Upper lobe of left lung (tissue), 6 donors: Measurements from ENCODE around the gene FAM118B. TPM values are rescaled to one million over a fixed set of nuclear protein-coding genes. Genes with fewer than 3 reads are reported as not detected.

Source experiments
- ATAC-seq, 2 donors: fragments of 200-7000 bp; cut with Tn5 transposase; one replicate each; pipeline ENCODE4 v1.9.1; 2022; ENCODE audit warnings: mild to moderate bottlenecking in 2 of 2, moderate library complexity in 2 of 2; ENCODE audit not compliant: low FRiP score in 2 of 2
- DNase-seq, 2 donors: peaks; one replicate each; pipeline ENCODE4 v3.0.0-alpha.2; 2019 to 2020
- H3K27ac ChIP-seq, 4 donors: fragments of 200-600 bp; sonication (generic); one replicate each; pipeline ENCODE4 v1.5.1; 2016 to 2019
- H3K27me3 ChIP-seq, 4 donors: fragments of 200-600 bp; sonication (generic); one replicate each; pipeline ENCODE4 v1.5.1; 2017 to 2019
- H3K36me3 ChIP-seq, 4 donors: fragments of 200-600 bp; sonication (generic); one replicate each; pipeline ENCODE4 v1.5.1; 2016 to 2019
- H3K4me1 ChIP-seq, 4 donors: fragments of 200-600 bp; sonication (generic); one replicate each; pipeline ENCODE4 v1.5.1; 2018 to 2019
- H3K4me3 ChIP-seq, 4 donors: fragments of 200-600 bp; sonication (generic); one replicate each; pipeline ENCODE4 v1.5.1; 2017 to 2019; ENCODE audit warnings: mild to moderate bottlenecking in 2 of 4, moderate library complexity in 1 of 4
- H3K9me3 ChIP-seq, 4 donors: fragments of 200-600 bp; sonication (generic); one replicate each; pipeline ENCODE4 v1.5.1; 2018 to 2019
- CTCF ChIP-seq, 6 experiments: fragments of 450-650 bp in 4 of 6; fragments of 200-600 bp in 2 of 6; sonication (generic) in 2 of 6; IDR thresholded peaks; one replicate each; pipeline ENCODE4 v1.5.1; 2016 to 2019; ENCODE audit warnings: antibody characterized with exemption in 6 of 6
- EP300 ChIP-seq, 4 donors: sonication (generic); formaldehyde crosslinking; IDR thresholded peaks; one replicate each; pipeline ENCODE4 v1.5.1; 2017; ENCODE audit warnings: antibody characterized with exemption in 4 of 4, control low read depth in 2 of 4
- POLR2A ChIP-seq, 4 donors: fragments of 450-650 bp; IDR thresholded peaks; one replicate each; pipeline ENCODE4 v1.5.1; 2016 to 2017; ENCODE audit warnings: antibody characterized with exemption in 4 of 4, mild to moderate bottlenecking in 2 of 4
- POLR2AphosphoS5 ChIP-seq, 2 donors: sonication (generic); formaldehyde crosslinking; IDR thresholded peaks; one replicate each; pipeline ENCODE4 v1.5.1; 2017; ENCODE audit warnings: antibody characterized with exemption in 2 of 2
- WGBS, 2 donors: methylation state at CpG; one replicate each; pipeline ENCODE4 v1.1.5; 2017 to 2018; 5-methylcytosine and 5-hydroxymethylcytosine counted together
- total RNA-seq, 6 donors: library from RNA; depleted of rRNA in 4 of 6; stranded (reverse); fragments of >200 nt in 4 of 6; gene quantifications; one replicate each; pipeline versions ENCODE4 v1.1.0 to v1.2.1, GENCODE V29; 2016 to 2021
- donor health status: DM: no; HTN: no; CAD: no; lungs with moderate emphysema.
- donor health status: DM: no; HTN: yes; CAD: no; lungs with severe emphysema.

Gene FAM118B
- total RNA-seq, 6 donors from 2014 or later: 9.2 to 36.7 (median 31.2) TPM

- no peak for TF ChIP-seq POLR2AphosphoS5 (IDR thresholded peaks at IDR 0.05)
- Histone ChIP-seq H3K4me1 (peaks cover 13 to 24% (median 17%) of the 10 kb centered on the region in 4 donors), H3K9me3 (no peaks in the 10 kb centered on the region), H3K27ac (peak overlapping the region; percentile 91 to 97 (median 92)), H3K36me3 (peaks cover 25 to 53% (median 47%) of the 10 kb centered on the region in 4 donors), H3K27me3 (no peaks in the 10 kb centered on the region), H3K4me3 (peak overlapping the region; percentile 59 to 79 (median 69))
- WGBS, 2 donors: 65 to 69% methylated on average over 6 of the region's 6 CpGs
- ATAC-seq (no peak), DNase-seq (peak in 1 of 2 donors; percentile 41)
Observed at GRCh38 chr11:126267650-126268049, 56.1 kb downstream of the FAM118B start.

- H3K36me3 ChIP-seq: peaks cover 20 to 53% (median 45%) of the 10 kb centered on the region in 4 donors
- H3K9me3 ChIP-seq: no peaks in the 10 kb centered on the region
- peak overlapping the region; percentile 59 to 79 (median 69) for H3K4me3 ChIP-seq
- H3K27me3 ChIP-seq: no peaks in the 10 kb centered on the region
- DNase-seq: no peak
- peak; percentile 12 to 65 for ATAC-seq
- H3K27ac ChIP-seq: peak overlapping the region; percentile 91 to 97 (median 92)
- peaks cover 13 to 24% (median 17%) of the 10 kb centered on the region in 4 donors for H3K4me1 ChIP-seq
- WGBS, 2 donors: 0 to 3% methylated on average over 20 to 23 of the region's 23 CpGs
- TF ChIP-seq CTCF (IDR thresholded peaks at IDR 0.05) (no peak), EP300 (IDR thresholded peaks at IDR 0.05) (no peak), POLR2A (IDR thresholded peaks at IDR 0.05) (no peak), POLR2AphosphoS5 (IDR thresholded peaks at IDR 0.05) (no peak)
Observed at GRCh38 chr11:126268361-126268707, 56.8 kb downstream of the FAM118B start.

GRCh38 chr11:126268708-126269579, 57.4 kb downstream of the FAM118B start, which contains the start of the genes FOXRED1 and SRPRA:
FOXRED1 (plus strand) TSS chr11:126269154; CDS start chr11:126269207, 53 bp downstream.
SRPRA (minus strand) TSS chr11:126268895; CDS start chr11:126268804, 91 bp downstream.
- peaks cover 14 to 53% (median 44%) of the 10 kb centered on the region in 4 donors for H3K36me3 ChIP-seq
- H3K4me1 ChIP-seq: peaks cover 13 to 24% (median 17%) of the 10 kb centered on the region in 4 donors
- 0 to 2% methylated on average over 10 to 28 of the region's 64 CpGs for WGBS, 2 donors
- ATAC-seq (peak; percentile 100), DNase-seq (peak; percentile 99 to 100)
- no peaks in the 10 kb centered on the region for H3K9me3 ChIP-seq
- H3K27me3 ChIP-seq: no peaks in the 10 kb centered on the region
- TF ChIP-seq EP300 (IDR thresholded peaks at IDR 0.05): peak in 1 of 4 donors; percentile 65
- peak in 3 of 4 donors; percentile 78 to 91 (median 81) for TF ChIP-seq POLR2A (IDR thresholded peaks at IDR 0.05)
- TF ChIP-seq POLR2AphosphoS5 (IDR thresholded peaks at IDR 0.05): peak; percentile 92 to 95
- TF ChIP-seq CTCF (IDR thresholded peaks at IDR 0.05): peak in 1 of 6 experiments; percentile 20
- H3K4me3 ChIP-seq: peak within 1 kb of the TSS; percentile 61 to 79 (median 69)
- peak within 1 kb of the TSS; percentile 91 to 97 (median 92) for H3K27ac ChIP-seq

GRCh38 chr11:126277322-126277721, 65.7 kb downstream of the FAM118B start:
- no peaks in the 10 kb centered on the region for H3K9me3 ChIP-seq
- H3K27ac ChIP-seq: no peak overlapping the region
- peaks cover 14 to 24% (median 19%) of the 10 kb centered on the region in 4 donors for H3K4me1 ChIP-seq
- WGBS, 2 donors: 94 to 97% methylated on average over 11 of the region's 11 CpGs
- no peaks in the 10 kb centered on the region for H3K27me3 ChIP-seq
- H3K36me3 ChIP-seq: peaks cover 0 to 53% (median 34%) of the 10 kb centered on the region in 4 donors
- TF ChIP-seq CTCF (IDR thresholded peaks at IDR 0.05) (no peak), POLR2A (IDR thresholded peaks at IDR 0.05) (no peak)
- DNase-seq (peak in 1 of 2 donors; percentile 29), ATAC-seq (no peak)
- H3K4me3 ChIP-seq: no peak overlapping the region

- H3K27ac ChIP-seq: no peak overlapping the region
- no peaks in the 10 kb centered on the region for H3K27me3 ChIP-seq
- DNase-seq: no peak
- peaks cover 16 to 27% (median 22%) of the 10 kb centered on the region in 4 donors for H3K4me1 ChIP-seq
- peaks cover 0 to 48% (median 31%) of the 10 kb centered on the region in 4 donors for H3K36me3 ChIP-seq
- no peaks in the 10 kb centered on the region for H3K9me3 ChIP-seq
- TF ChIP-seq CTCF (IDR thresholded peaks at IDR 0.05) (no peak), POLR2AphosphoS5 (IDR thresholded peaks at IDR 0.05) (no peak), POLR2A (IDR thresholded peaks at IDR 0.05) (no peak), EP300 (IDR thresholded peaks at IDR 0.05) (no peak)
- peak in 1 of 2 donors; percentile 3 for ATAC-seq
- no peak overlapping the region for H3K4me3 ChIP-seq
- whole genome bisulfite sequencing, 2 donors: 95 to 96% methylated on average over 4 of the region's 4 CpGs
Observed at GRCh38 chr11:126277780-126278179, 66.2 kb downstream of the FAM118B start.
